22Rv1 (cell line): ENCODE measurements around the gene ZNF835.

Experiments used
- H3K27ac ChIP-seq: fragments of 450-650 bp; 2 replicates; pipeline ENCODE4 v1.5.1; 2017
- ZFX ChIP-seq: fragments of 450-650 bp; IDR thresholded peaks from 2 replicates; pipeline ENCODE4 v1.6.1; 2017; ENCODE audit warnings: antibody characterized with exemption, borderline replicate concordance
- TF ChIP-seq, protein P1 (sequence below): fragments of 450-650 bp; IDR thresholded peaks from 2 replicates; pipeline ENCODE4 v1.5.1; 2017; ENCODE audit warnings: mild to moderate bottlenecking

Gene ZNF835

GRCh38 chr19:56671613-56671994 lies at the start of gene ZNF835:
ZNF835 (minus strand) TSS chr19:56671757; CDS start chr19:56665198, 6,559 bp downstream.
- H3K27ac ChIP-seq, result no peak within 1 kb of the TSS

GRCh38 chr19:56720281-56720680 lies 48.7 kb upstream of the ZNF835 start:
- TF ChIP-seq, protein P1, sequence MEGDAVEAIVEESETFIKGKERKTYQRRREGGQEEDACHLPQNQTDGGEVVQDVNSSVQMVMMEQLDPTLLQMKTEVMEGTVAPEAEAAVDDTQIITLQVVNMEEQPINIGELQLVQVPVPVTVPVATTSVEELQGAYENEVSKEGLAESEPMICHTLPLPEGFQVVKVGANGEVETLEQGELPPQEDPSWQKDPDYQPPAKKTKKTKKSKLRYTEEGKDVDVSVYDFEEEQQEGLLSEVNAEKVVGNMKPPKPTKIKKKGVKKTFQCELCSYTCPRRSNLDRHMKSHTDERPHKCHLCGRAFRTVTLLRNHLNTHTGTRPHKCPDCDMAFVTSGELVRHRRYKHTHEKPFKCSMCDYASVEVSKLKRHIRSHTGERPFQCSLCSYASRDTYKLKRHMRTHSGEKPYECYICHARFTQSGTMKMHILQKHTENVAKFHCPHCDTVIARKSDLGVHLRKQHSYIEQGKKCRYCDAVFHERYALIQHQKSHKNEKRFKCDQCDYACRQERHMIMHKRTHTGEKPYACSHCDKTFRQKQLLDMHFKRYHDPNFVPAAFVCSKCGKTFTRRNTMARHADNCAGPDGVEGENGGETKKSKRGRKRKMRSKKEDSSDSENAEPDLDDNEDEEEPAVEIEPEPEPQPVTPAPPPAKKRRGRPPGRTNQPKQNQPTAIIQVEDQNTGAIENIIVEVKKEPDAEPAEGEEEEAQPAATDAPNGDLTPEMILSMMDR, result no peak
- no peak for TF ChIP-seq ZFX
- no peak overlapping the region for H3K27ac ChIP-seq

More at GRCh38 chr19:56671613-56671994, at the start of gene ZNF835:
- TF ChIP-seq, protein P1, result peak; percentile 12; the same call in 1 of the 2 replicates
- no peak for TF ChIP-seq ZFX

DNA sequence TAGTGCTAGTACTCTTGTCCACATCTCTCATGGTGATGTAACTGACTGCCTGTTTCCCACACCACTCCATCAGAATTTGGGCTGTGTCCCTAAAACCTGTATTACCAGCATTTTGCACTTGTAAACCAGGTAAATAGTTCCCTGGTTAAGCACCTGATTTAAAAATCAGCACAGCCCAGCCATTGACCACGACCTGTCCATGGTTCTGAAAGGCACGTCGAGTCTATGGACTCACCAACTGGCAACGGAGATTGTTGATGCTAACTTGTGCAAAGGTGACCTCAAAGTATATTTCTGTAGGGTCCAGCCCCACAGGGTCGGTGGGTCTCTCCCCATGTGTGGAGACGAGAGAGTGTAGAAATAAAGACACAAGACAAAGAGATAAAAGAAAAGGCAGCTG lies 46.7 kb upstream of the ZNF835 start:
- TF ChIP-seq, protein P1, result no peak
- TF ChIP-seq ZFX, result no peak
- no peak overlapping the region for H3K27ac ChIP-seq

- H3K27ac ChIP-seq, result no peak overlapping the region
- TF ChIP-seq, protein P1, result no peak
- no peak for TF ChIP-seq ZFX
Observed at GRCh38 chr19:56712611-56713276, 41.2 kb upstream of the ZNF835 start.

GRCh38 chr19:56710437-56710836 lies 38.9 kb upstream of the ZNF835 start:
- no peak overlapping the region for H3K27ac ChIP-seq
- TF ChIP-seq ZFX, result no peak
- TF ChIP-seq, protein P1, result no peak

DNA sequence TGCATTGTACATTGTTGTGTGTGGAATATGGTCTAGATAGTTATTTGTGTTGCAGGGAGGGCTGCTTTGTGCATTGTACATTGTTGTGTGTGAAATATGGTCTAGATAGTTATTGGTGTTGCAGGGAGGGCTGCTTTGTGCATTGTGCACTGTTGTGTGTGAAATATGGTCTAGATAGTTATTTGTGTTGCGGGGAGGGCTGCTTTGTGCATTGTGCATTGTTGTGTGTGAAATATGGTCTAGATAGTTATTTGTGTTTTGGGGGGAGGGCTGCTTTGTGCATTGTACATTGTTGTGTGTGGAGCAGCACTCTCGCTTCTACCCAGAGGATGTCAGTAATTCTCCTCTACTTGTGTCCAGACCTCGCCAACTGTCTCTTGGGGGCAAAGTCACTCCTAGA lies 36.3 kb upstream of the ZNF835 start:
- no peak overlapping the region for H3K27ac ChIP-seq
- TF ChIP-seq, protein P1, result no peak
- no peak for TF ChIP-seq ZFX

GRCh38 chr19:56705939-56706338 lies 34.4 kb upstream of the ZNF835 start:
- TF ChIP-seq, protein P1, result no peak
- no peak for TF ChIP-seq ZFX
- H3K27ac ChIP-seq, result no peak overlapping the region
